COLO829 (cell line): ENCODE measurements around the gene SUPT5H.

Source experiments
- DNase-seq: peaks from one replicate; pipeline ENCODE4 v3.0.0; 2012; ENCODE audit warnings: low spot score

Gene SUPT5H

GRCh38 chr19:39497701-39497995 lies 52.3 kb downstream of the SUPT5H start:
- no peak for DNase-seq

GRCh38 chr19:39497996-39498797 lies 52.8 kb downstream of the SUPT5H start:
- DNase-seq: no peak

GRCh38 chr19:39498798-39499642 lies 53.6 kb downstream of the SUPT5H start, which contains the start of gene DLL3:
Gene DLL3 (plus strand): TSS chr19:39498947. CDS start chr19:39498975, 28 bp downstream.
- no peak for DNase-seq

GRCh38 chr19:39499932-39500331 lies 54.5 kb downstream of the SUPT5H start:
- DNase-seq: no peak

GRCh38 chr19:39500543-39500942 lies 55.2 kb downstream of the SUPT5H start:
- DNase-seq: no peak

GRCh38 chr19:39501340-39501739 lies 56.0 kb downstream of the SUPT5H start:
- no peak for DNase-seq

GRCh38 chr19:39502640-39503417 lies 57.4 kb downstream of the SUPT5H start:
- DNase-seq: peak; percentile 77

- DNase-seq: no peak
Measured at GRCh38 chr19:39506598-39506943, 61.2 kb downstream of the SUPT5H start.

- DNase-seq: peak; percentile 88
Measured at GRCh38 chr19:39506944-39507714, 61.7 kb downstream of the SUPT5H start.

GRCh38 chr19:39507715-39508364 lies 62.5 kb downstream of the SUPT5H start:
- DNase-seq: no peak

GRCh38 chr19:39508629-39509028 lies 63.2 kb downstream of the SUPT5H start:
- no peak for DNase-seq

GRCh38 chr19:39509233-39509632 lies 63.9 kb downstream of the SUPT5H start:
- no peak for DNase-seq

- DNase-seq: no peak
Measured at GRCh38 chr19:39512988-39513387, 67.6 kb downstream of the SUPT5H start.

- no peak for DNase-seq
Measured at GRCh38 chr19:39514840-39515550, 69.6 kb downstream of the SUPT5H start, which contains the start of gene SELENOV. Gene SELENOV (plus strand): TSS chr19:39515139. CDS start chr19:39515213, 74 bp downstream.

GRCh38 chr19:39515551-39516191 lies 70.3 kb downstream of the SUPT5H start:
- no peak for DNase-seq

GRCh38 chr19:39516270-39516669 lies 70.9 kb downstream of the SUPT5H start:
- DNase-seq: no peak

GRCh38 chr19:39517432-39517831 lies 72.0 kb downstream of the SUPT5H start:
- DNase-seq: no peak

GRCh38 chr19:39518458-39518857 lies 73.1 kb downstream of the SUPT5H start:
- no peak for DNase-seq

- no peak for DNase-seq
Measured at GRCh38 chr19:39518975-39519374, 73.6 kb downstream of the SUPT5H start.
